ENCODE data around the gene LY86. TPM values are rescaled to one million over a fixed set of nuclear protein-coding genes. Genes with fewer than 3 reads are reported as not detected.

The LY86 gene
- total and polyA plus RNA-seq, 10 of the 15 experiments (the other 5 are each of a cell fraction or from before 2014, with no cell fraction given): 68.2 to 457 (median 128) TPM

- TF ChIP-seq WRNIP1 (IDR thresholded peaks at IDR 0.05; ENCODE audit: borderline replicate concordance, low read depth, low read length) (0 out of 2 replicates have a peak, but pooled peaks have one; percentile 61), TCF7 (IDR thresholded peaks at IDR 0.05; ENCODE audit: borderline replicate concordance) (no peak)
- Histone ChIP-seq H2AFZ (ENCODE audit: control insufficient read depth, low read depth, low read length) (no peak overlapping the region), H3K36me3 (ENCODE audit: control insufficient read depth in 2 of 2, insufficient read depth in 2 of 2, low read length in 1 of 2) (no peaks in the 10 kb centered on the region; a peak in 1 of 4 replicates), H3K9ac (ENCODE audit: control insufficient read depth, insufficient read depth, low read length) (peak overlapping the region; percentile 81), H3K27ac (ENCODE audit: control insufficient read depth, insufficient read depth) (peak overlapping the region; percentile 100), H3K4me2 (ENCODE audit: control insufficient read depth, insufficient read depth) (peak overlapping the region; percentile 90), H3K9me3 (replicated peaks; ENCODE audit: control insufficient read depth, insufficient read depth, low read length) (no peaks in the 10 kb centered on the region), H3K79me2 (ENCODE audit: control insufficient read depth, insufficient read depth, low read length) (peaks cover 82% of the 10 kb centered on the region), H3K27me3 (replicated peaks in 1 of 2; ENCODE audit: control insufficient read depth in 2 of 2, insufficient read depth in 2 of 2, low read length in 1 of 2) (no peaks in the 10 kb centered on the region), H3K4me1 (ENCODE audit: control insufficient read depth, insufficient read depth, low read length) (peaks cover 48% of the 10 kb centered on the region), H3K4me3 (peak overlapping the region; percentile 83), H4K20me1 (ENCODE audit: control insufficient read depth, insufficient read depth) (no peaks in the 10 kb centered on the region)
- FAIRE-seq (no peak), ATAC-seq (no peak), DNase-seq (ENCODE audit: low read depth, low spot score) (no peak)
- in situ Hi-C loops (cut with MboI): no loop called here
- ChIA-PET SMC1A (ENCODE audit: uncharacterized antibody, unreplicated experiment) (interaction anchor here (0.7 to 7.0 kb wide), 6 partner anchors 19 to 198 kb away, joined by 3 to 65 read pairs (median 4); no protein-coding TSS in a partner anchor), POLR2A (interaction anchor here (2.2 to 3.1 kb wide), 3 partner anchors 45 to 69 kb away, joined by 7 to 10 read pairs (median 8); no protein-coding TSS in a partner anchor), CTCF (interaction anchor here (0.7 kb wide), 1 partner anchor 648 kb away, joined by 3 read pairs; no protein-coding TSS in a partner anchor), RAD21 (ENCODE audit: unreplicated experiment) (interaction anchor here (1.5 to 5.5 kb wide), 4 partner anchors 19 to 86 kb away, joined by 3 to 52 read pairs (median 20); no protein-coding TSS in a partner anchor)
- BruUV-seq (replicated peaks): no TSS peak
- WGBS (ENCODE audit: insufficient coverage, insufficient replicate concordance, low lambda C conversion rate, missing lambda C conversion rate): 67% methylated on average over 2 of the region's 2 CpGs
- intact Hi-C loops (cut with micrococcal nuclease; ENCODE audit: unreplicated experiment): no loop called here
Measured at GRCh38 chr6:6590530-6590929, 2.0 kb downstream of the LY86 start.

- ChIA-PET CTCF (interaction anchor here (0.5 kb wide), 1 partner anchor 12 kb away, joined by 3 read pairs; no protein-coding TSS in a partner anchor), RAD21 (ENCODE audit: unreplicated experiment) (interaction anchor here (1.5 kb wide), 1 partner anchor 85 kb away, joined by 3 read pairs; no protein-coding TSS in a partner anchor), POLR2A (interaction anchor here (2.4 to 3.1 kb wide), 2 partner anchors 44 to 51 kb away, joined by 8 to 10 read pairs; no protein-coding TSS in a partner anchor), SMC1A (ENCODE audit: uncharacterized antibody, unreplicated experiment) (interaction anchor here (1.0 to 7.0 kb wide), 8 partner anchors 18 to 200 kb away, joined by 3 to 65 read pairs (median 5); no protein-coding TSS in a partner anchor)
- Histone ChIP-seq H3K9me3 (replicated peaks; ENCODE audit: control insufficient read depth, insufficient read depth, low read length) (no peaks in the 10 kb centered on the region), H3K27ac (ENCODE audit: control insufficient read depth, insufficient read depth) (peak overlapping the region; percentile 100), H3K9ac (ENCODE audit: control insufficient read depth, insufficient read depth, low read length) (peak overlapping the region; percentile 81), H3K27me3 (replicated peaks in 1 of 2; ENCODE audit: control insufficient read depth in 2 of 2, insufficient read depth in 2 of 2, low read length in 1 of 2) (no peaks in the 10 kb centered on the region), H3K36me3 (ENCODE audit: control insufficient read depth in 2 of 2, insufficient read depth in 2 of 2, low read length in 1 of 2) (no peaks in the 10 kb centered on the region; a peak in 1 of 4 replicates), H3K79me2 (ENCODE audit: control insufficient read depth, insufficient read depth, low read length) (peaks cover 68% of the 10 kb centered on the region), H3K4me3 (peak overlapping the region; percentile 83; the same call in 1 of the 2 replicates), H4K20me1 (ENCODE audit: control insufficient read depth, insufficient read depth) (no peaks in the 10 kb centered on the region), H2AFZ (ENCODE audit: control insufficient read depth, low read depth, low read length) (peak overlapping the region; percentile 63), H3K4me2 (ENCODE audit: control insufficient read depth, insufficient read depth) (peak overlapping the region; percentile 90), H3K4me1 (ENCODE audit: control insufficient read depth, insufficient read depth, low read length) (peaks cover 44% of the 10 kb centered on the region)
- 0% methylated on average over 9 of the region's 9 CpGs for WGBS (ENCODE audit: insufficient coverage, insufficient replicate concordance, low lambda C conversion rate, missing lambda C conversion rate)
- BruUV-seq (replicated peaks): no TSS peak
- ATAC-seq (peak; percentile 38), DNase-seq (ENCODE audit: low read depth, low spot score) (peak; percentile 77), FAIRE-seq (no peak)
- intact Hi-C loops (cut with micrococcal nuclease; ENCODE audit: unreplicated experiment): no loop called here
- in situ Hi-C loops (cut with MboI): no loop called here
- 0 out of 2 replicates have a peak, but pooled peaks have one; percentile 36 for TF ChIP-seq SMAD5 (IDR thresholded peaks at IDR 0.05; ENCODE audit: low read depth)
- TF ChIP-seq RAD21 (IDR thresholded peaks at IDR 0.05; ENCODE audit: insufficient read depth, low read depth, low read length): peak; percentile 2; the same call in 1 of the 2 replicates
- TF ChIP-seq ZBTB40 (IDR thresholded peaks at IDR 0.05; ENCODE audit: borderline replicate concordance): no peak
- TF ChIP-seq SMC3 (IDR thresholded peaks at IDR 0.05; ENCODE audit: borderline replicate concordance, low read length): 0 out of 2 replicates have a peak, but pooled peaks have one; percentile 18
- TF ChIP-seq YY1 (IDR thresholded peaks at IDR 0.05; ENCODE audit: low read depth, low read length): peak; percentile 92
Measured at GRCh38 chr6:6591778-6592465, 3.4 kb downstream of the LY86 start.

Measured in GM12878 (cell line).